Measurements from ENCODE around the gene PPP2R3A.

PPP2R3A gene

DNA sequence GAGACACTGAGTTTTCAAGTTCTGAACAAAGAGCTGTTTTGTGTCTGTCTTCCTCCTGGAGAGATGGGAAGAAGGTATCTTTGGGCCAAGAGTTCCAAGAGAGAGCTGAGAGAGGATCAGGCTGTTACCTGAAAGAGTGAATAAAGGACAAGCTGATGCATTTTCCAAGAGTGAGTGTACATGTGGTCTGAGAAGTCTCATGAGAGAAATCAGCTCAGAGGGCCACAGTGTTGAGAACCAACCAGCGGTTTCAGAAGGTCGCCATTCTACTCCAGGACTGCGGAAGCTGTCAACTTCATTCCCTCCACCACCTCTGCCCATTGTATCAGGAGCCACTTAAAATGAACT, 42.7 kb upstream of the PPP2R3A start:
- TF ChIP-seq, protein P1, sequence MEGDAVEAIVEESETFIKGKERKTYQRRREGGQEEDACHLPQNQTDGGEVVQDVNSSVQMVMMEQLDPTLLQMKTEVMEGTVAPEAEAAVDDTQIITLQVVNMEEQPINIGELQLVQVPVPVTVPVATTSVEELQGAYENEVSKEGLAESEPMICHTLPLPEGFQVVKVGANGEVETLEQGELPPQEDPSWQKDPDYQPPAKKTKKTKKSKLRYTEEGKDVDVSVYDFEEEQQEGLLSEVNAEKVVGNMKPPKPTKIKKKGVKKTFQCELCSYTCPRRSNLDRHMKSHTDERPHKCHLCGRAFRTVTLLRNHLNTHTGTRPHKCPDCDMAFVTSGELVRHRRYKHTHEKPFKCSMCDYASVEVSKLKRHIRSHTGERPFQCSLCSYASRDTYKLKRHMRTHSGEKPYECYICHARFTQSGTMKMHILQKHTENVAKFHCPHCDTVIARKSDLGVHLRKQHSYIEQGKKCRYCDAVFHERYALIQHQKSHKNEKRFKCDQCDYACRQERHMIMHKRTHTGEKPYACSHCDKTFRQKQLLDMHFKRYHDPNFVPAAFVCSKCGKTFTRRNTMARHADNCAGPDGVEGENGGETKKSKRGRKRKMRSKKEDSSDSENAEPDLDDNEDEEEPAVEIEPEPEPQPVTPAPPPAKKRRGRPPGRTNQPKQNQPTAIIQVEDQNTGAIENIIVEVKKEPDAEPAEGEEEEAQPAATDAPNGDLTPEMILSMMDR (IDR thresholded peaks at IDR 0.05; ENCODE audit: borderline replicate concordance, extremely low read depth, low read length, poor library complexity, severe bottlenecking): no peak
- no peak for TF ChIP-seq EZH2 (IDR thresholded peaks at IDR 0.05; ENCODE audit: borderline replicate concordance, low read depth, low read length, severe bottlenecking)
- no peak for ATAC-seq (ENCODE audit: insufficient read depth, low read depth)
- no peaks in the 10 kb centered on the region for H3K79me2 ChIP-seq (ENCODE audit: insufficient read depth, low read length)

DNA sequence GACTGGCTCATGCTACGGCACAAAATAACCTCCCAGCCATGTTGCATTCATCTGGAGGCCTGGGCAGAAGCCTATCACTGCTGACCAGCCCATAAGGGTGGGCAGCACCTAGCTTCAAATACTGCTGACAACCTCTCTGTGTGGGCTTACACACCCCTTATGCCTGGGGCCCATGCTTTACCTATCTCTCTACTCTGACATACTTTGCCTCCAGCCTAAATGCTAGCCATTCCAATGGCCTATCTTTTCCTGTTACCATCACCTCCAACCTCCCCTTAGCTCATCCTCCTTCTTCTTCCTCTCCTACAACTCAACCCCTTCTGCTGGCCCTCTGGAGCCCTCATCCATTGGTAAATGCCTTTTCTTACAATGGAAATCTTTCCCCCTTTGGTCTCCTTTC, 41.0 kb upstream of the PPP2R3A start:
- Histone ChIP-seq H3K27me3 (ENCODE audit: insufficient read depth, low read length, poor library complexity) (peaks cover 7% of the 10 kb centered on the region), H3K79me2 (ENCODE audit: insufficient read depth, low read length) (no peaks in the 10 kb centered on the region), H3K4me2 (ENCODE audit: insufficient read depth, low read length) (no peak overlapping the region), H3K9me3 (ENCODE audit: insufficient read depth, low read length, severe bottlenecking) (no peaks in the 10 kb centered on the region), H3K27ac (ENCODE audit: low read length) (no peak overlapping the region), H2AFZ (ENCODE audit: low read depth, low read length) (no peak overlapping the region), H3K9ac (ENCODE audit: low read depth, low read length) (no peak overlapping the region), H3K4me3 (ENCODE audit: low read depth in 1 of 2, low read length in 2 of 2) (no peak overlapping the region), H3K4me1 (ENCODE audit: insufficient read depth, low read length) (no peaks in the 10 kb centered on the region), H3K36me3 (ENCODE audit: insufficient read depth, low read length) (no peaks in the 10 kb centered on the region), H4K20me1 (ENCODE audit: insufficient read depth, low read length) (no peaks in the 10 kb centered on the region)
- DNase-seq (no peak), ATAC-seq (ENCODE audit: insufficient read depth, low read depth) (no peak)
- no peak for TF ChIP-seq EZH2 (IDR thresholded peaks at IDR 0.05; ENCODE audit: borderline replicate concordance, low read depth, low read length, severe bottlenecking)
- TF ChIP-seq, protein P1 (IDR thresholded peaks at IDR 0.05; ENCODE audit: borderline replicate concordance, extremely low read depth, low read length, poor library complexity, severe bottlenecking): no peak

More for the DNA sequence above, 42.7 kb upstream of the PPP2R3A start:
- H4K20me1 ChIP-seq (ENCODE audit: insufficient read depth, low read length): no peaks in the 10 kb centered on the region
- H3K27ac ChIP-seq (ENCODE audit: low read length): no peak overlapping the region
- DNase-seq: no peak
- no peak overlapping the region for H3K4me2 ChIP-seq (ENCODE audit: insufficient read depth, low read length)
- H3K4me3 ChIP-seq (ENCODE audit: low read depth in 1 of 2, low read length in 2 of 2): no peak overlapping the region
- H3K27me3 ChIP-seq (ENCODE audit: insufficient read depth, low read length, poor library complexity): peaks cover 10% of the 10 kb centered on the region
- H3K36me3 ChIP-seq (ENCODE audit: insufficient read depth, low read length): no peaks in the 10 kb centered on the region
- no peaks in the 10 kb centered on the region for H3K4me1 ChIP-seq (ENCODE audit: insufficient read depth, low read length)
- H3K9me3 ChIP-seq (ENCODE audit: insufficient read depth, low read length, severe bottlenecking): no peaks in the 10 kb centered on the region
- H2AFZ ChIP-seq (ENCODE audit: low read depth, low read length): no peak overlapping the region
- no peak overlapping the region for H3K9ac ChIP-seq (ENCODE audit: low read depth, low read length)

DNA sequence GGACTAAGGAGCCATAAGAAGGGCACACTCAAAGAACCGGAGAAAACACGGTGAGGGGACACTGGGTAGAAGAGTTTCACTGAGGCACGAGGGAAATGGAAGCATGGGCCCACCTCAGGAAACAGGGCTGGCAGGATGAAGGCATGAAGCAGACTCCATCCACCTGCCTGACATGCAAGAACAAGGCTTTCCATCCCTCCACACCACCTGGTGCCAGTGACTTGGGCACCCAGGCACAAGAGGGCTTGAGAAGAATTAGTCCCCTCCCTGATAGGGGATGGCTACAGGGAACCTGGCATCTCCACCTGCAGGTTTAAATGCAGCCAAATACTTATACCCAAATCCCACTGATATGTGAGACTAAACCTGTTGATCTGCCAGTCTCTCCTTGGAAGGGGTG, 38.9 kb upstream of the PPP2R3A start:
- Histone ChIP-seq H2AFZ (ENCODE audit: low read depth, low read length) (no peak overlapping the region), H3K4me1 (ENCODE audit: insufficient read depth, low read length) (no peaks in the 10 kb centered on the region), H3K4me3 (ENCODE audit: low read depth in 1 of 2, low read length in 2 of 2) (no peak overlapping the region), H3K27ac (ENCODE audit: low read length) (no peak overlapping the region), H3K9me3 (ENCODE audit: insufficient read depth, low read length, severe bottlenecking) (no peaks in the 10 kb centered on the region), H3K36me3 (ENCODE audit: insufficient read depth, low read length) (no peaks in the 10 kb centered on the region), H3K9ac (ENCODE audit: low read depth, low read length) (no peak overlapping the region), H3K27me3 (ENCODE audit: insufficient read depth, low read length, poor library complexity) (peaks cover 6% of the 10 kb centered on the region), H4K20me1 (ENCODE audit: insufficient read depth, low read length) (no peaks in the 10 kb centered on the region), H3K4me2 (ENCODE audit: insufficient read depth, low read length) (no peak overlapping the region), H3K79me2 (ENCODE audit: insufficient read depth, low read length) (no peaks in the 10 kb centered on the region)
- ATAC-seq (ENCODE audit: insufficient read depth, low read depth) (no peak), DNase-seq (no peak)
- TF ChIP-seq, protein P1 (IDR thresholded peaks at IDR 0.05; ENCODE audit: borderline replicate concordance, extremely low read depth, low read length, poor library complexity, severe bottlenecking): no peak
- no peak for TF ChIP-seq EZH2 (IDR thresholded peaks at IDR 0.05; ENCODE audit: borderline replicate concordance, low read depth, low read length, severe bottlenecking)

DNA sequence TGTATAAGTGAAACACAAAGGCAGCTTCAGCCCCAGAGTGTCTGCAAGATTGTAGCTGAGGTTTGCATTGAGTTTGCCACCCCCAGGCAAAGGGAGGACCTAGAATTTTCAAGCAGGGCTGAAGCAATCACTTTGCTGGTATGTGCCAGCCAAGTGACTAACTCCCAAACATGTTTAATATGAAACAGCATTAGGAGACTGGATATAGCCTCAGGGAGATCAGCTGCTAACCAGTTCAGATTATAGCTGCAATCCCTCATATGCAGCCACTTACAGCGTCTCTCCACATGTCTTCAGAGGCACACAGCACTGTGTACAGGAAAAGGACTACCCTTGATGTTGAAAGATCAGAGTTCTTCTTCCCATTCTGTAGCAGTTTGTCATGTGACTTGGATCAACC, 38.4 kb upstream of the PPP2R3A start:
- Histone ChIP-seq H4K20me1 (ENCODE audit: insufficient read depth, low read length) (no peaks in the 10 kb centered on the region), H3K9ac (ENCODE audit: low read depth, low read length) (no peak overlapping the region), H3K9me3 (ENCODE audit: insufficient read depth, low read length, severe bottlenecking) (no peaks in the 10 kb centered on the region), H3K4me1 (ENCODE audit: insufficient read depth, low read length) (no peaks in the 10 kb centered on the region), H3K79me2 (ENCODE audit: insufficient read depth, low read length) (no peaks in the 10 kb centered on the region), H2AFZ (ENCODE audit: low read depth, low read length) (no peak overlapping the region), H3K36me3 (ENCODE audit: insufficient read depth, low read length) (no peaks in the 10 kb centered on the region), H3K27me3 (ENCODE audit: insufficient read depth, low read length, poor library complexity) (peaks cover 6% of the 10 kb centered on the region), H3K4me3 (ENCODE audit: low read depth in 1 of 2, low read length in 2 of 2) (no peak overlapping the region), H3K27ac (ENCODE audit: low read length) (no peak overlapping the region), H3K4me2 (ENCODE audit: insufficient read depth, low read length) (no peak overlapping the region)
- ATAC-seq (ENCODE audit: insufficient read depth, low read depth): no peak
- no peak for DNase-seq
- TF ChIP-seq EZH2 (IDR thresholded peaks at IDR 0.05; ENCODE audit: borderline replicate concordance, low read depth, low read length, severe bottlenecking): no peak
- TF ChIP-seq, protein P1 (IDR thresholded peaks at IDR 0.05; ENCODE audit: borderline replicate concordance, extremely low read depth, low read length, poor library complexity, severe bottlenecking): no peak
